HG03045 (cell line): ENCODE data around the gene MTA2.

Source experiments
- ATAC-seq: cut with Tn5 transposase; IDR thresholded peaks from one replicate; pipeline ENCODE4 v1.9.1; 2021; ENCODE audit warnings: mild to moderate bottlenecking, moderate library complexity; ENCODE audit not compliant: unreplicated experiment

Gene MTA2

DNA sequence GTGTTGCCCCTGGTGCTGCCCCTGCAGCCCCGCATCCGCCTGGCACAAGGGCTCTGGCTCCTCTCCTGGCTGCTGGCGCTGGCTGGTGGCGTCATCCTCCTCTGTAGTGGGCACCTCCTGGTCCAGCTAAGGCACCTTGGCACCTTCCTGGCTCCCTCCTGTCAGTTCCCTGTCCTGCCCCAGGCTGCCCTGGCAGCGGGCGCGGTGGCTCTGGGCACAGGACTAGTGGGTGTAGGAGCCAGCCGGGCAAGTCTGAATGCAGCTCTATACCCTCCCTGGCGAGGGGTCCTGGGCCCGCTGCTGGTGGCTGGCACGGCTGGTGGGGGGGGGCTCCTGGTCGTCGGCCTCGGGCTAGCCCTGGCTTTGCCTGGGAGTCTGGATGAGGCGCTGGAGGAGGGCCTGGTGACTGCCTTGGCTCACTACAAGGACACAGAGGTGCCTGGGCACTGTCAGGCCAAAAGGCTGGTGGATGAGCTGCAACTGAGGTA, 11.7 kb upstream of the MTA2 start:
- no peak for ATAC-seq

GRCh38 chr11:62612366-62613290, 11.0 kb upstream of the MTA2 start, which contains the start of the genes EML3 and ROM1:
TSS of gene EML3 (minus strand) at chr11:62612775. CDS start at chr11:62612457, 318 bp downstream.
TSS of gene ROM1 (plus strand) at chr11:62613257. CDS start at chr11:62613282, 25 bp downstream.
- peak; percentile 66 for ATAC-seq

DNA sequence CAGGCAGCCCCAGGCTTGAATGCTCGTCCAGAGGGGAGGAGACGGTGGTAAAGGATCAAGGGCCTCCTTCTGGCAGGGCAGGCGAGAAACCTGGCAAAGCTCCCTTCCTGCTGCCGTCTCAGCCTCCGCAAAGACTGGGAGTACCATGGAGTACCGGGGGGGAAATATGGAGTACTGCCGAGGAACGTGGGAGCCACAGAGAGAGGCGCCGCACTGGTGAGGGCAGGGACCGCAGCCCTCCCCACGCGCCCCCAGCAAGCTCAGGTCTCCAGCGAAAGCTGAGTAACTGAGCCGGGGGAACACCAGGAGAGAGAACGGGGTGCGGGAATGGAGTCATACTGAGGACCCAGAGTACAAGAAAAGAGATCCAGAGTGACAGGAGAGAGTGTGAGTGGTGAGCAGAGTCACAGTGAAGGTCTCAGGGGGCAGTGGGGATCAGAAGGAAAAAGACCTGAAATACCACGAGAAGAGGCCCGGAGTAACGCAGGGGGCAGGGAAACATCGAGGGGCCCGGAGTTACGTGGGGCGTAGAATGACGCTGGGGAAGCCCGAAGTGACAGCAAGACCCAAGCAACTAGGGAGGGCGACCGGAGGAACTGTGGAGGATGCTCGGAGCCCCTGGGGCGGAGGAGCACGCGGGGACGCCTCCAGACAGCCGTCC, 10.2 kb upstream of the MTA2 start:
- ATAC-seq, result peak; percentile 21

DNA sequence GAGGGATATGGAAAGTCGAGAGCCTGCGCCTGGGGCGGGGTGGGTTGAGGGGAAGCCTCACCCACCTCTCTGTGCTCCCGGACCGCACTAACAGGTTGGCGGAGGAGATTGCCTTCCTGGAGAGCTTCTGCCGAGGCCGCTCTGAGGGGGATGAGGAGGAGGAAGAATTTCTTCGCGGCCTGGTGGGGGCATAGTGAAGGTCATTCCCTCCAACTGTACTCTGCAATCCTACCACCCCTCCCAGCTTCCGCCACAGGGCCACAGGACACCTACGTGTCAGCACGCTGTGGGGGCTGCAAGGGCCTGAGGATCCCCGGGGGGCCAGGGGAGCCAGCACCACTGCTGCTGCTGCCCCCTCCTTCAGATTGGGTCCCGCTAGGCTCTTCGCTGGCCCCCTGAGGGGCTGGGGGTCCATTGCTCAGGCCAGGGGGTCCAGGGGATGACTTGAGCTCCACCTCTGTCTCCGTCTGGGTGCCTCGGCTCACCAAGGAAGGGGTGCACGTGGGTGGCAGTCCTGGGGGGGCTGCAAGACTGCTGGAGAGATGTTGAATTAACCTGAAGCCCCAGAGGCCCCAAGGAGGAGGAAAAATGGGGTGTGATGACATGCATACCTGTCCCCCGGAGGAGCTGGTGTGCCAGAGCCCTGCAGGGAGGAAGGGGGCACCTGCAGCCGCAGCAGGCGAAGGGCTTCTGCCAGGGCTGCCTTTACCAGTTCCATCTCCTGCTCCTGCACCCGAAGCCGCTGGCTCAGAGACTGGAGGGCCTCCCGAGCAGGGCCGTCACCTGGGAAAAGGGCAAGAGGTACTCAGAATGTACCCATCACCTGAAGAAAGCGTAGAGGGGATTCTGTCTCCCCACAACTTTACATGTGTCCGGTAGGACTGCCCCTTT, 9.4 kb upstream of the MTA2 start:
- ATAC-seq, result no peak

DNA sequence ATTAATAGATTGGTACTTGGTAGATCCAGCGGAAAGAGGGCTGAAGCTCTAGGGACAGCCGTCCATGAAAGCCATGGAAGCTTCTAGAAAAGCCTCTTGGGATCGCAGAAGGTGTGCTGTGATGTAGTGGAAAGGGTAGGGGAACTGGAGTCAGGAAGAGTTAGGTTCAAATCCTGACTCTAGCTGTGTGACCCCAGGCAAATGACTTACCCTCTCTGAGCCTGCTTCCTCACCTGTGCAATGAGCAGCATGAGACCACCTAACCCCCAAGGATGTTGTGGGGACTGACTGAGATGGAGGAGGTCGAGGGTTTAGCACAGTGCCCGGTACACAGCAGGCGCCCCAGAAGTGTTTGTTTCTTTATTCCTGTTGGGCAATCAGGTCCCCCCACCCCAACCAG, 8.7 kb upstream of the MTA2 start:
- ATAC-seq, result no peak

- ATAC-seq, result no peak
Observed at GRCh38 chr11:62608776-62609175, 7.1 kb upstream of the MTA2 start.

DNA sequence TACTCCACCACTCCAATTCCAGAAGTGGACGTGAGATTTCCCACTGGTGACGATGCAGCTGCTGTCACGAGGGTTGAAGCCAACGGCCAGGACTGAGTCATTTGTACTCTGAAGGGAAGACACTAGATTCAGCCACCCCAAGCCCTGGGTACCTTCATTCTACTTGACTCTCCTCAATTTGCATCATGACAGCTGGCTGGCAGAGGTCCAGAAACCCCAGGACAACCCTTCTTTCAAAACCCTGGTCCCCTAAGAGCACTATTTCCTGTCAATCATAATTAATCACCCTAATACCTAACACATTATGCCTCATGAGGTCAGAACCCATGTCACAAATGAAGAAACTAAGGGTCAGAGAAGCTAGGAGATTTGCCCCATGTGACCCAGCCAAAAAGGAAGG, 6.0 kb upstream of the MTA2 start:
- ATAC-seq, result no peak

- ATAC-seq, result no peak
Observed at GRCh38 chr11:62605902-62606301, 4.2 kb upstream of the MTA2 start.

DNA sequence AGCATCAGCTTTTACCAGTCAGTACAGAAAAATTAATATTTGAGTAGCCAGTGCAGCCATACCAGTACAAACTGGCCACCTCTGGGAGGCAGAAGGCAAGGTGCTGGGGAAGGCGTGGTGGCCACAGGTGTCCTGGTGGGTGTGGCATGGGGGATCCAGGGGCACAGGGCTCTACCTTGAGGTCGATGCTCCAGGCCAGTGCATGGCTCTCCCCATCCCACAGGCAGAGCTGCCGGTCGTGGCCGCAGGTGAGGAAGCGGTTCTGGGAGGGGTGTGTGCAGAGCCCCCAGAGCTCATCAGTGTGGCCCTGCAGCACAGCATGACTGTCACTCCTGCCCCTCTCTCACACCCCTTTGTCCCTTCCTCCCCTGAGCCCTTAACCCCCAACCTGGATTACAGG, 3.8 kb upstream of the MTA2 start:
- ATAC-seq, result no peak

DNA sequence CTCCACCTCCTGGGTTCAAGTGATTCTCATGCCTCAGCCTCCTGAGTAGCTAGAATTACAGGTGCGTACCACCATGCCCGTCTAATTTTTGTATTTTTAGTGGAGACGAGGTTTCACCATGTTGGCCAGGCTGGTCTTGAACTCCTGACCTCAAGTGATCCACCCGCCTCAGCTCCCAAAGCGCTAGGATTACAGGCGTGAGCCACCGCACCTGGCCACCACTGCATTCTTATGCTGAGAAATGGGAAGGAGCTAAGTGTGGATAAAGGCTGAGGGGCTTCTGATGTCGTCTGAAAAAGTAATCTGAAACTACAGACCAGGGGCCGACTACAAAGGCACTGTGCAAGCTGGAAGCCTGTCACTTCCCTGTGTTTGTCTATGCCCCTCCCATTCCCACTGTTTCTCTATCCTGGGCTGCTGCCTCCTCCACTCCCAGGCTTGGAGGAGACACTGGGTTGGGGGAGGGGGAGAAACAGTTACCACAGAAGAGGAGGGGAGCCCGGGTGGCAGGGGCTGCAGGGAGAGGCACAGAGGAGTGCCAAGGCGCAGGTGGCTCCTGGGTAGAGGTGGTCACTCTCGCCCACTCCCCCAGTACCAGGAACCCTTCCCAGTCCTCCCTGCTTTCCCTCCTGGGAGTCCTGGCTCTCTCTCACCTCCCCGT, 2.9 kb upstream of the MTA2 start:
- no peak for ATAC-seq

- ATAC-seq, result no peak
Observed at GRCh38 chr11:62603776-62604299, 2.2 kb upstream of the MTA2 start.

GRCh38 chr11:62603072-62603408, 1.4 kb upstream of the MTA2 start:
- no peak for ATAC-seq

- ATAC-seq, result no peak
Observed at GRCh38 chr11:62602141-62603071, 741 bp upstream of the MTA2 start.

DNA sequence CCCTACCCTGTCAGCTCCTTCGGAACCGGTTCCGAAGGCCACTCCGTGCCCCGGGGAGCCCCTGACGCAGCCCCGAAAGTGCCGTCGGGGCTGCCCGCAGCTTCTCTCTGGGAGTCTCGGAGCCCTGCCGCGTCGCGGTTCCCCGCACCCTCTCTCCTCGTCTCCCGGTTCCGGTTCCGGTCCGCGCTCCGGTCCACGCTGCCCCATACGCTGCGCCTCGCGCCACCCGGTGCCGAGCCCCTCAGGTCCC, 618 bp downstream of the MTA2 start:
- peak; percentile 20 for ATAC-seq

GRCh38 chr11:62600367-62601121, 1.1 kb downstream of the MTA2 start:
- ATAC-seq, result no peak

- no peak for ATAC-seq
Observed at GRCh38 chr11:62599901-62600300, 1.8 kb downstream of the MTA2 start.

- peak; percentile 50 for ATAC-seq
Observed at GRCh38 chr11:62599069-62599696, 2.5 kb downstream of the MTA2 start.

DNA sequence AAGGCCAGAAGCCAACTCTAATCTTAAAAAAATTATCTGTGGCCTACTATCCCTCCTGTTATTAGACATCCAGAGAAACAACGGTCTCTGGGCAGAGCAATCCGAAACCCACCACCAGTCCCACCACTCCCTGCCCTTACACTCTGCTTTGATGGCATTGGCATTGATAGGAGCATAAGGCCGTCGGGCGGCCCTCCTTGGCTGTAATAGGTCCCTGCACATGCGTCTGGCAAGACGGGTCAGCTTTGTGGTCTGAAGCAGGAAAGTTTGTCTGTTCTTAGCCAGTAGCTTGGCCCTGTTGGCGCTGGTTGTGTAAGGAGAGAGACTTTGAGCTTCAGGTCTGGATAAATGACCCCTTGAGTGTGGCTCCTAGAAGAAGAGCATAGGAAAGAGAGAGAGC, 6.5 kb downstream of the MTA2 start:
- no peak for ATAC-seq
